ENCODE measurements around the gene LRRC14B.

Gene LRRC14B

GRCh38 chr5:154826-155225 is 36.5 kb upstream of the LRRC14B start:
- H3F3A ChIP-seq (ENCODE audit: control insufficient read depth, insufficient read depth): no peaks in the 10 kb centered on the region
- TF ChIP-seq CTCF (IDR thresholded peaks at IDR 0.05; ENCODE audit: low read depth, low read length, poor library complexity, severe bottlenecking): no peak
- TF ChIP-seq EZH2phosphoT487 (IDR thresholded peaks at IDR 0.05; ENCODE audit: borderline replicate concordance, low read length): no peak
- no peaks in the 10 kb centered on the region for H3K4me1 ChIP-seq (ENCODE audit: control insufficient read depth, low read length)
- H3K4me2 ChIP-seq (ENCODE audit: low read length): no peak overlapping the region
- H3K9me3 ChIP-seq (ENCODE audit: control insufficient read depth, insufficient read depth, low read length): no peaks in the 10 kb centered on the region
- no peaks in the 10 kb centered on the region for H4K20me1 ChIP-seq (ENCODE audit: control insufficient read depth, insufficient read depth, low read depth, low read length)
- no peak overlapping the region for H3K27ac ChIP-seq (ENCODE audit: low read depth, low read length)
- no peaks in the 10 kb centered on the region for H3K27me3 ChIP-seq (ENCODE audit: control insufficient read depth, low read length)
- no peaks in the 10 kb centered on the region for H3K36me3 ChIP-seq (ENCODE audit: control insufficient read depth, low read length)
- H3K9me2 ChIP-seq (replicated peaks; ENCODE audit: control insufficient read depth, low read length): no peaks in the 10 kb centered on the region
- H3K79me2 ChIP-seq (ENCODE audit: control insufficient read depth, low read length): no peaks in the 10 kb centered on the region
- H3K4me3 ChIP-seq (ENCODE audit: low read length): no peak overlapping the region

GRCh38 chr5:155651-156410 is 35.5 kb upstream of the LRRC14B start:
- Histone ChIP-seq H3K4me1 (ENCODE audit: control insufficient read depth, low read length) (no peaks in the 10 kb centered on the region), H3K79me2 (ENCODE audit: control insufficient read depth, low read length) (no peaks in the 10 kb centered on the region), H3K4me2 (ENCODE audit: low read length) (no peak overlapping the region), H3K9me3 (ENCODE audit: control insufficient read depth, insufficient read depth, low read length) (no peaks in the 10 kb centered on the region), H3K27ac (ENCODE audit: low read depth, low read length) (no peak overlapping the region), H3K27me3 (ENCODE audit: control insufficient read depth, low read length) (no peaks in the 10 kb centered on the region), H3K36me3 (ENCODE audit: control insufficient read depth, low read length) (no peaks in the 10 kb centered on the region), H4K20me1 (ENCODE audit: control insufficient read depth, insufficient read depth, low read depth, low read length) (no peaks in the 10 kb centered on the region), H3K9me2 (replicated peaks; ENCODE audit: control insufficient read depth, low read length) (no peaks in the 10 kb centered on the region), H3F3A (ENCODE audit: control insufficient read depth, insufficient read depth) (no peaks in the 10 kb centered on the region), H3K4me3 (ENCODE audit: low read length) (no peak overlapping the region)
- TF ChIP-seq EZH2phosphoT487 (IDR thresholded peaks at IDR 0.05; ENCODE audit: borderline replicate concordance, low read length) (no peak), CTCF (IDR thresholded peaks at IDR 0.05; ENCODE audit: low read depth, low read length, poor library complexity, severe bottlenecking) (no peak)

GRCh38 chr5:156411-157072 is 34.8 kb upstream of the LRRC14B start:
- Histone ChIP-seq H4K20me1 (ENCODE audit: control insufficient read depth, insufficient read depth, low read depth, low read length) (no peaks in the 10 kb centered on the region), H3K9me2 (replicated peaks; ENCODE audit: control insufficient read depth, low read length) (no peaks in the 10 kb centered on the region), H3K4me1 (ENCODE audit: control insufficient read depth, low read length) (no peaks in the 10 kb centered on the region), H3K36me3 (ENCODE audit: control insufficient read depth, low read length) (no peaks in the 10 kb centered on the region), H3K9me3 (ENCODE audit: control insufficient read depth, insufficient read depth, low read length) (no peaks in the 10 kb centered on the region), H3K4me2 (ENCODE audit: low read length) (no peak overlapping the region), H3K27ac (ENCODE audit: low read depth, low read length) (no peak overlapping the region), H3K79me2 (ENCODE audit: control insufficient read depth, low read length) (no peaks in the 10 kb centered on the region), H3K27me3 (ENCODE audit: control insufficient read depth, low read length) (no peaks in the 10 kb centered on the region), H3F3A (ENCODE audit: control insufficient read depth, insufficient read depth) (no peaks in the 10 kb centered on the region), H3K4me3 (ENCODE audit: low read length) (no peak overlapping the region)
- no peak for TF ChIP-seq CTCF (IDR thresholded peaks at IDR 0.05; ENCODE audit: low read depth, low read length, poor library complexity, severe bottlenecking)
- TF ChIP-seq EZH2phosphoT487 (IDR thresholded peaks at IDR 0.05; ENCODE audit: borderline replicate concordance, low read length): no peak

Data from DOHH2 (cell line).